Trophoblast cell (in vitro differentiated cells and primary cell): Measurements from ENCODE around the gene SH3BP5L.

ENCODE experiments used
- DNase-seq, 2 donors: peaks; one replicate each; pipeline ENCODE4 v3.0.0-alpha.2; 2016
- H2AFZ ChIP-seq: 2 replicates; pipeline ENCODE4 v1.6.1; 2013; ENCODE audit warnings: low read length, moderate library complexity, mild to moderate bottlenecking; ENCODE audit not compliant: insufficient read depth, poor library complexity
- H2AK5ac ChIP-seq: 2 replicates; pipeline ENCODE4 v1.6.1; 2013; ENCODE audit warnings: mild to moderate bottlenecking, low read length
- H2BK120ac ChIP-seq: 2 replicates; pipeline ENCODE4 v1.6.1; 2013; ENCODE audit warnings: low read length, mild to moderate bottlenecking, moderate library complexity; ENCODE audit not compliant: insufficient read depth, poor library complexity
- H2BK12ac ChIP-seq: 2 replicates; pipeline ENCODE4 v1.6.1; 2013; ENCODE audit warnings: mild to moderate bottlenecking, low read length, moderate library complexity
- H2BK5ac ChIP-seq: 2 replicates; pipeline ENCODE4 v1.6.1; 2013; ENCODE audit warnings: low read length, low read depth, moderate library complexity, mild to moderate bottlenecking; ENCODE audit not compliant: poor library complexity
- H3K14ac ChIP-seq: 2 replicates; pipeline ENCODE4 v1.6.1; 2013; ENCODE audit warnings: mild to moderate bottlenecking, low read length
- H3K18ac ChIP-seq: 2 replicates; pipeline ENCODE4 v1.6.1; 2013; ENCODE audit warnings: mild to moderate bottlenecking, low read length
- H3K23ac ChIP-seq: 2 replicates; pipeline ENCODE4 v1.6.1; 2013; ENCODE audit warnings: low read length
- H3K27ac ChIP-seq: 2 replicates; pipeline ENCODE4 v1.5.1; 2013; ENCODE audit warnings: low read depth, mild to moderate bottlenecking, inconsistent platforms, low read length, moderate library complexity
- H3K27me3 ChIP-seq: 2 replicates; pipeline ENCODE4 v1.6.1; 2013; ENCODE audit warnings: inconsistent platforms, mild to moderate bottlenecking, low read length, moderate library complexity; ENCODE audit not compliant: insufficient read depth
- H3K36me3 ChIP-seq, 2 experiments: 1 replicate in 1 of 2; 2 replicates in 1 of 2; pipeline ENCODE4 v1.6.1; 2013; ENCODE audit warnings: low read length in 2 of 2, mild to moderate bottlenecking in 2 of 2, moderate library complexity in 1 of 2; ENCODE audit not compliant: insufficient read depth in 2 of 2, control insufficient read depth in 1 of 2
- H3K4ac ChIP-seq: 2 replicates; pipeline ENCODE4 v1.6.1; 2013; ENCODE audit warnings: low read depth, mild to moderate bottlenecking, low read length, moderate library complexity
- H3K4me1 ChIP-seq, 2 experiments: 1 replicate in 1 of 2; 2 replicates in 1 of 2; pipeline ENCODE4 v1.6.1; 2013; ENCODE audit warnings: low read length in 2 of 2, mild to moderate bottlenecking in 2 of 2, moderate library complexity in 1 of 2; ENCODE audit not compliant: insufficient read depth in 2 of 2, control insufficient read depth in 1 of 2
- H3K4me2 ChIP-seq: 2 replicates; pipeline ENCODE4 v1.6.1; 2013; ENCODE audit warnings: inconsistent platforms, mild to moderate bottlenecking, low read length, moderate library complexity
- H3K4me3 ChIP-seq: 2 replicates; pipeline ENCODE4 v1.5.1; 2013; ENCODE audit warnings: mild to moderate bottlenecking, low read depth, low read length, inconsistent platforms
- H3K79me1 ChIP-seq: one replicate; pipeline ENCODE4 v1.6.1; 2013; ENCODE audit warnings: low read length
- H3K79me2 ChIP-seq: 2 replicates; pipeline ENCODE4 v1.6.1; 2013; ENCODE audit warnings: low read length, mild to moderate bottlenecking; ENCODE audit not compliant: control insufficient read depth, insufficient read depth, poor library complexity
- H3K9ac ChIP-seq: 2 replicates; pipeline ENCODE4 v1.6.1; 2013; ENCODE audit warnings: mild to moderate bottlenecking, low read length
- H3K9me3 ChIP-seq: 2 replicates; pipeline ENCODE4 v1.6.1; 2013; ENCODE audit warnings: low read depth, mild to moderate bottlenecking, control low read depth, inconsistent platforms, low read length; ENCODE audit not compliant: insufficient read depth
- H4K12ac ChIP-seq: 2 replicates; pipeline ENCODE4 v1.6.1; 2013; ENCODE audit warnings: low read depth, mild to moderate bottlenecking, low read length, moderate library complexity
- H4K8ac ChIP-seq: 2 replicates; pipeline ENCODE4 v1.6.1; 2013; ENCODE audit warnings: low read depth, mild to moderate bottlenecking, low read length, moderate library complexity
- H4K91ac ChIP-seq: one replicate; pipeline ENCODE4 v1.6.1; 2013; ENCODE audit warnings: low read depth, mild to moderate bottlenecking, low read length, moderate library complexity
- WGBS: extraction: QIAGEN DNeasy Blood & Tissue Kit; methylation state at CpG from one replicate; pipeline ENCODE4 v1.1.7; 2013; ENCODE audit warnings: missing lambda C conversion rate; ENCODE audit not compliant: insufficient read length, insufficient coverage; ENCODE audit errors: extremely low coverage; 5-methylcytosine and 5-hydroxymethylcytosine counted together

SH3BP5L gene

DNA sequence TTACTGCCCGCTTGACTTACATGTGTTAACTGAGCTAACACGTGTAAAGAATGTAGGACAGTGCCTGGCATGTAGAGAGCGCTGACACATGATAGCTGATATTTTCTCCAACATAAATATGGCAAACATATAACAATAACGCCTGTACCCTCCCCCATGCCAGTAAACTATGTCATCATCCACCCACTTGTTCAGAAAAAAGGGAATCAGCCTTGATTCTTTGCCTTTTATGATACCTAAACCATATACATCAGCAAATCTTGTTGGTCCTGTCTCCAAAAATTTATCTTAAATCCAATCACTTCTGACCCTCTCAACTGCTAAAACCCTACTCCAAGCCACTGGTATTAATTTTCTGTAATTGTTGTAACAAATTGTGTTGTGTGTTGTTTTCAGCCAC is 34.3 kb upstream of the SH3BP5L start:
- WGBS, result no CpG with 5 or more reads among the region's 4 CpGs
- Histone ChIP-seq H2BK120ac (no peak overlapping the region), H3K23ac (no peak overlapping the region), H3K27ac (no peak overlapping the region), H3K79me1 (peaks cover 20% of the 10 kb centered on the region), H2BK12ac (no peak overlapping the region), H3K4ac (no peak overlapping the region), H3K14ac (no peak overlapping the region), H2AFZ (no peak overlapping the region), H4K91ac (no peak overlapping the region), H3K4me1 (peaks cover 18 to 21% of the 10 kb centered on the region in 2 experiments), H4K12ac (no peak overlapping the region), H3K79me2 (peaks cover 15% of the 10 kb centered on the region), H3K4me2 (no peak overlapping the region), H3K9me3 (peaks cover 5% of the 10 kb centered on the region), H3K36me3 (peaks cover 10 to 11% of the 10 kb centered on the region in 2 experiments), H3K4me3 (no peak overlapping the region), H3K18ac (no peak overlapping the region), H2AK5ac (no peak overlapping the region), H3K27me3 (no peaks in the 10 kb centered on the region), H3K9ac (no peak overlapping the region), H4K8ac (no peak overlapping the region), H2BK5ac (no peak overlapping the region)
- no peak for DNase-seq

DNA sequence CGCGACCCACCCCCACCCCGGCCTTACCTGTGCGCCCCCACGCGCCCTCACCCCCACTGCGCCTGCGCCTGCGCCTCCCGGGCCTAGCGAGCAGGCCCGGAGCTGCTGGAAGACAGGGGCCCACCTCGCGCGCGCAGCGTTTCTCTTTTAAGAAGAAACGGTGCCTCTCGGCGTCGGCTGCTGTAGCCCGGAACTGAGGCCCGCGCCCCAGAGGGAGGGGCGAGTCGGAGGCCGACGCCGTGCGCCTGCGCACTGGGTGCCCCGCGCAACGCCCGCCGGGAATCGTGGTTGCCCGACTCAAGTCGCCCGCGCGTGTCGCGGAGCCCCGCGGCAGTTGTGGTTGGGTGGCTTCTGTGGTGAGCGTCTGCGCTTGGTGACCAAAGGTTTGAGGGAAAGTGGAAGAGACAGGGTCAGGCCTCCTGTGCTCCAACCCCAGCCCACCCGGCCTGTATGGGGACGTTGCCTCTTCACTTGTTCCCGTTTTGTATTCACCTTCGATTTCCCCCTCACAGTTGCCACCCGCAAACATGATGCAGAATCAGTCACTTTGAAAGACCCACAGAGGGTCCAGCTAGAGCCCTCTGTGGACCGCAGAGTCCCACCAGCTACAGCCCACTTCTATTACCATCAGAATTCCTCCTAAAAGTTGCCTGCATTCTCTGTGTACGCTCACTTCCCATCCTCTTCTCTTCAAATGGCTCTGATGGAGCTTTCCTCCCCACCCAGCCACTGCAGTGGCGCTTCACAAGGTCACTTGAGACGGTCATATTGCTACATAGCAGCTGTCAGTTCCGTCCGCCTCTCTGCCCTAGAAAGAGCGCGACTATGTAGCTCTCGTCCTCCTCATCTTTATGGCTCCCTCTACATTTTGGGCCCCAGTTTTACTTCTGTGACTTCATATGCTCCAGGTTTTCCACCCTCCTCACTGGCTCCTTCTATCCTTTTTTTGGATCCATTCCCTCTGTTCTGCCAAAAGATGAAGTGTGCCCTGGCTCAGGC is 33.5 kb upstream of the SH3BP5L start, which contains the start of gene ZNF692:
TSS of gene ZNF692 (minus strand) at position 195 of the 999 bp plus-strand sequence. CDS start 776 bp downstream, outside the sequence.
- H2BK120ac ChIP-seq, result peak within 1 kb of the TSS; percentile 45
- no CpG with 5 or more reads among the region's 62 CpGs for WGBS
- no peaks in the 10 kb centered on the region for H3K27me3 ChIP-seq
- H2BK5ac ChIP-seq, result peak within 1 kb of the TSS; percentile 37
- H3K27ac ChIP-seq, result peak within 1 kb of the TSS; percentile 78
- H4K91ac ChIP-seq, result peak within 1 kb of the TSS; percentile 91
- H3K9me3 ChIP-seq, result peaks cover 5% of the 10 kb centered on the region
- peak within 1 kb of the TSS; percentile 86 for H4K12ac ChIP-seq
- DNase-seq, result peak; percentile 96 to 97
- peaks cover 11 to 14% of the 10 kb centered on the region in 2 experiments for H3K36me3 ChIP-seq
- H4K8ac ChIP-seq, result peak within 1 kb of the TSS; percentile 90
- no peak within 1 kb of the TSS for H2BK12ac ChIP-seq
- peak within 1 kb of the TSS; percentile 59 for H2AK5ac ChIP-seq
- peaks cover 18 to 21% of the 10 kb centered on the region in 2 experiments for H3K4me1 ChIP-seq
- peak within 1 kb of the TSS; percentile 91 for H3K14ac ChIP-seq
- H3K4me2 ChIP-seq, result peak within 1 kb of the TSS; percentile 95
- peak within 1 kb of the TSS; percentile 89 for H3K9ac ChIP-seq
- peaks cover 15% of the 10 kb centered on the region for H3K79me2 ChIP-seq
- H3K4me3 ChIP-seq, result peak within 1 kb of the TSS; percentile 81
- H3K4ac ChIP-seq, result peak within 1 kb of the TSS; percentile 66
- peak within 1 kb of the TSS; percentile 85 for H3K18ac ChIP-seq
- peak within 1 kb of the TSS; percentile 80 for H2AFZ ChIP-seq
- H3K79me1 ChIP-seq, result peaks cover 20% of the 10 kb centered on the region
- H3K23ac ChIP-seq, result no peak within 1 kb of the TSS

DNA sequence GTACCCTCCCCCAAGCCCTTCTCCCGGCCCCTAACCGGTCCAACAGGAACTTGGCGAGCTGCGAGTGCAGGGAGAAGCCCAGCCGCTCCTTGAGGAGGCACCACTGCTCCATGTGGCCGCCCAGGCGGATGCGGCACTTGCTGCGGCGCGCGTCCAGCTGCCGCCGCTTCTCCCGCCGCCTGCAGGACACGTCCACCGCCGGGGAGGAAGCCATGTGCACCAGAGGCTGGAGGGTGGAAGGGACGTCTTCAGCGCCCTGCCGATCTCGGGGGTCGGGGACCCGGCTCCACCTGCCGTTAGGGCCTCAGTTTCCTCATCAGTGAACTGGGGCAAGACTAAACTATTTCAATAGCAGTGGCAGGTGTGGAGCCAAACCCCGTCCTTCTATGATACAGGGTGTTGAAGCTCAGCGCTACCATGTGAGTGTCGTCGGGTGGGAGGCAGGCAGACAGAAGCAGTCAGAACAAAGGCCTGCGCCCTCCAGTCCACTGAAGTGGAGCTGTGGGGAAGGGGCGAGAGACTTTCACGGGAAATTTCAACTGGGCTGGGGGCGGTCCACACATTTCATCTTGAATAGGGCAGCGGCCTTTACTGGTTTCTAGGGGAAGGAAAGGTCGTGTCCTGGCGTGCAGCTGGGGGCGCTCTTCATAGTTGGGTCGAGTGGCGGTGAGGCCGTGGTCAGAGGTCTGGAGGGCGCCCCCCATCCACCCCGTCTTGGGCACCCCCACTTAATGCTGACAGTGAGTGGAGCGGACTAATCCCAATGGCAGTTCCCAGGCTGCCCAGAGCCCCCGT is 32.6 kb upstream of the SH3BP5L start:
- Histone ChIP-seq H3K23ac (no peak overlapping the region), H4K91ac (peak overlapping the region; percentile 91), H2AK5ac (peak overlapping the region; percentile 42), H3K4ac (peak overlapping the region; percentile 66), H3K9ac (peak overlapping the region; percentile 61), H3K14ac (peak overlapping the region; percentile 91), H2BK12ac (no peak overlapping the region), H4K8ac (peak overlapping the region; percentile 90), H3K36me3 (peaks cover 18 to 19% of the 10 kb centered on the region in 2 experiments), H3K27ac (peak overlapping the region; percentile 78), H3K4me3 (peak overlapping the region; percentile 73), H2BK120ac (peak overlapping the region; percentile 45), H3K79me2 (peaks cover 13% of the 10 kb centered on the region), H2BK5ac (peak overlapping the region; percentile 37), H4K12ac (peak overlapping the region; percentile 86), H3K18ac (peak overlapping the region; percentile 85), H3K4me2 (peak overlapping the region; percentile 95), H3K9me3 (peaks cover 5% of the 10 kb centered on the region), H3K79me1 (peaks cover 17% of the 10 kb centered on the region), H2AFZ (peak overlapping the region; percentile 73), H3K27me3 (no peaks in the 10 kb centered on the region), H3K4me1 (peaks cover 14 to 17% of the 10 kb centered on the region in 2 experiments)
- peak; percentile 83 to 86 for DNase-seq
- WGBS, result no CpG with 5 or more reads among the region's 45 CpGs

GRCh38 chr1:248857749-248858095 is 32.0 kb upstream of the SH3BP5L start:
- Histone ChIP-seq H4K12ac (peak overlapping the region; percentile 43), H3K9ac (peak overlapping the region; percentile 57), H3K4me1 (peaks cover 13% of the 10 kb centered on the region in 2 experiments), H3K4me2 (peak overlapping the region; percentile 95), H3K4ac (peak overlapping the region; percentile 82), H3K14ac (peak overlapping the region; percentile 91), H4K91ac (peak overlapping the region; percentile 91), H3K79me1 (peaks cover 17% of the 10 kb centered on the region), H3K27me3 (no peaks in the 10 kb centered on the region), H3K18ac (peak overlapping the region; percentile 85), H2AK5ac (peak overlapping the region; percentile 85), H3K36me3 (peaks cover 18 to 21% of the 10 kb centered on the region in 2 experiments), H4K8ac (peak overlapping the region; percentile 90), H3K23ac (no peak overlapping the region), H2BK120ac (peak overlapping the region; percentile 45), H2AFZ (peak overlapping the region; percentile 73), H3K9me3 (peaks cover 2% of the 10 kb centered on the region), H3K27ac (peak overlapping the region; percentile 78), H3K4me3 (peak overlapping the region; percentile 73), H2BK12ac (peak overlapping the region; percentile 80), H2BK5ac (peak overlapping the region; percentile 77), H3K79me2 (peaks cover 13% of the 10 kb centered on the region)
- WGBS, result no CpG with 5 or more reads among the region's 4 CpGs
- no peak for DNase-seq
